ENCODE results near the gene SGF29. TPM values are rescaled to one million over a fixed set of nuclear protein-coding genes. Genes with fewer than 3 reads are reported as not detected.
"Not testable (repeated sequence)": the region's sequence is repeated elsewhere in the genome, so short reads cannot be mapped to it uniquely, and the experiment has no call there.

Gene SGF29
- total RNA-seq, 1 experiment from 2014 or later, result 45.3 TPM

GRCh38 chr16:28592979-28593553 is 39.3 kb downstream of the SGF29 start:
- no peak overlapping the region for H3K27ac ChIP-seq
- H3K4me2 ChIP-seq, result no peak overlapping the region
- peaks cover 25% of the 10 kb centered on the region; the same call in 1 of the 2 replicates for H3K36me3 ChIP-seq (ENCODE audit: low read depth)
- TF ChIP-seq EZH2 (IDR thresholded peaks at IDR 0.05; ENCODE audit: low read depth), result no peak
- no peak for TF ChIP-seq CTCF (conservative IDR thresholded peaks at IDR 0.05)
- peaks cover 28% of the 10 kb centered on the region for H3F3A ChIP-seq (ENCODE audit: insufficient read depth, low read depth)
- H2AFZ ChIP-seq, result no peak overlapping the region
- peaks cover 37% of the 10 kb centered on the region for H3K4me1 ChIP-seq (replicated peaks; ENCODE audit: insufficient read depth)
- ChIA-PET CTCF (interaction anchor here (1.6 kb wide), 1 partner anchor 17 kb away, joined by 3 read pairs; the partner anchor contains the start of gene SULT1A1), POLR2A (ENCODE audit: unreplicated experiment) (interaction anchor here (0.6 kb wide), 1 partner anchor 460 kb away, joined by 4 read pairs; no protein-coding TSS in a partner anchor)
- DNase-seq, result no peak
- no peaks in the 10 kb centered on the region for H4K20me1 ChIP-seq (ENCODE audit: insufficient read depth)
- no peaks in the 10 kb centered on the region for H3K27me3 ChIP-seq (ENCODE audit: insufficient read depth, low read depth)
- intact Hi-C loops (cut with micrococcal nuclease; ENCODE audit: unreplicated experiment), result no loop called here
- no TSS peak for BruUV-seq (replicated peaks)
- no peaks in the 10 kb centered on the region for H3K9me2 ChIP-seq (ENCODE audit: insufficient read depth)
- no peaks in the 10 kb centered on the region for H3K9me3 ChIP-seq (ENCODE audit: insufficient read depth, low read depth)
- no peak overlapping the region for H3K4me3 ChIP-seq
- peaks cover 27% of the 10 kb centered on the region for H3K79me2 ChIP-seq (ENCODE audit: low read depth)

- H4K20me1 ChIP-seq (ENCODE audit: insufficient read depth); DNase-seq; BruUV-seq (replicated peaks); H2AFZ ChIP-seq; POLR2A ChIA-PET (ENCODE audit: unreplicated experiment); H3K27me3 ChIP-seq (ENCODE audit: insufficient read depth, low read depth); H3K9me3 ChIP-seq (ENCODE audit: insufficient read depth, low read depth); CTCF ChIA-PET; H3K9me2 ChIP-seq (ENCODE audit: insufficient read depth): not testable (repeated sequence)
- H3K4me3 ChIP-seq, result peak overlapping the region; percentile 67; the same call in 1 of the 2 replicates
- peaks cover 23% of the 10 kb centered on the region for H3F3A ChIP-seq (ENCODE audit: insufficient read depth, low read depth)
- H3K79me2 ChIP-seq (ENCODE audit: low read depth), result peaks cover 27% of the 10 kb centered on the region
- intact Hi-C loops (cut with micrococcal nuclease; ENCODE audit: unreplicated experiment), result loop anchor here (5.0 kb wide), 1 partner anchor 43 kb away; the partner anchor contains the start of gene SGF29
- H3K27ac ChIP-seq, result peak overlapping the region; percentile 94
- 0 out of 2 replicates have a peak, but pooled peaks cover 11% of the 10 kb centered on the region for H3K36me3 ChIP-seq (ENCODE audit: low read depth)
- H3K4me2 ChIP-seq, result peak overlapping the region; percentile 99
- peaks cover 34% of the 10 kb centered on the region for H3K4me1 ChIP-seq (replicated peaks; ENCODE audit: insufficient read depth)
These were observed 41.7 kb downstream of the SGF29 start for GRCh38 chr16:28595451-28595850.

GRCh38 chr16:28596115-28596630 is 42.5 kb downstream of the SGF29 start:
- peak overlapping the region; percentile 94 for H3K27ac ChIP-seq
- no peak overlapping the region for H2AFZ ChIP-seq
- BruUV-seq (replicated peaks), result no TSS peak
- peaks cover 34% of the 10 kb centered on the region for H3K4me1 ChIP-seq (replicated peaks; ENCODE audit: insufficient read depth)
- H3K79me2 ChIP-seq (ENCODE audit: low read depth), result peaks cover 27% of the 10 kb centered on the region
- H3K27me3 ChIP-seq (ENCODE audit: insufficient read depth, low read depth), result no peaks in the 10 kb centered on the region
- DNase-seq, result peak in 1 of 2 experiments; percentile 48
- H3F3A ChIP-seq (ENCODE audit: insufficient read depth, low read depth), result peaks cover 23% of the 10 kb centered on the region
- H3K4me3 ChIP-seq, result peak overlapping the region; percentile 67
- H3K9me2 ChIP-seq (ENCODE audit: insufficient read depth), result no peaks in the 10 kb centered on the region
- intact Hi-C loops (cut with micrococcal nuclease; ENCODE audit: unreplicated experiment), result loop anchor here (5.0 kb wide), 1 partner anchor 44 kb away; the partner anchor contains the start of gene SGF29
- TF ChIP-seq EZH2 (IDR thresholded peaks at IDR 0.05; ENCODE audit: low read depth) (no peak), CTCF (conservative IDR thresholded peaks at IDR 0.05) (no peak)
- H4K20me1 ChIP-seq (ENCODE audit: insufficient read depth), result no peaks in the 10 kb centered on the region
- H3K9me3 ChIP-seq (ENCODE audit: insufficient read depth, low read depth), result no peaks in the 10 kb centered on the region
- POLR2A ChIA-PET (ENCODE audit: unreplicated experiment), result interaction anchor here (0.5 to 2.3 kb wide), 5 partner anchors 14 to 304 kb away, joined by 3 to 59 read pairs (median 9); partner anchors contain the start of genes SBK1 and SULT1A1
- 0 out of 2 replicates have a peak, but pooled peaks cover 11% of the 10 kb centered on the region for H3K36me3 ChIP-seq (ENCODE audit: low read depth)
- CTCF ChIA-PET, result interaction anchor here (2.3 kb wide), 1 partner anchor 13 kb away, joined by 21 read pairs; the partner anchor contains the start of gene SULT1A1
- H3K4me2 ChIP-seq, result peak overlapping the region; percentile 99

Measured in PC-9 (cell line).